HepG2 (cell line): ENCODE results near the gene ELMO2.

Experiments
- MAFK ChIP-seq, 2 experiments: IDR thresholded peaks in 1 of 2; conservative IDR thresholded peaks in 1 of 2; 2 replicates each; pipeline ENCODE4 v1.6.1; 2011; ENCODE audit warnings: improper control_type of control experiment in 2 of 2, low read length in 2 of 2
- TCF12 ChIP-seq, 2 experiments: fragments of 450-650 bp in 1 of 2; sonication (generic) in 1 of 2; formaldehyde crosslinking in 1 of 2; IDR thresholded peaks; 2 replicates each; pipeline versions ENCODE4 v1.6.1 to v1.8.0; 2017 to 2022; ENCODE audit warnings: antibody characterized with exemption in 1 of 2, mild to moderate bottlenecking in 1 of 2, missing genetic modification reagents in 1 of 2, moderate library complexity in 1 of 2

GRCh38 chr20:46374383-46374782, 32.0 kb downstream of the ELMO2 start:
- no peak for TF ChIP-seq TCF12 (IDR thresholded peaks at IDR 0.05)
- TF ChIP-seq TCF12 (CRISPR knock-in tag; IDR thresholded peaks at IDR 0.05), result no peak
- no peak for TF ChIP-seq MAFK (conservative IDR thresholded peaks at IDR 0.05 in 1 of 2, IDR thresholded peaks at IDR 0.05 in 1 of 2; ENCODE audit: low read length in 2 of 2)
